Activated CD8-positive, alpha-beta memory T cell treated with anti-CD3 and anti-CD28 coated beads for 48 hours (primary cell): Measurements from ENCODE around the gene DSCAM.

ENCODE experiments used
- DNase-seq, 3 experiments: peaks; one replicate each; pipeline ENCODE4 v3.0.0-alpha.2; 2020; ENCODE audit warnings: low read depth in 2 of 3, low spot score in 2 of 3

DSCAM gene

GRCh38 chr21:40255518-40256444, 591.2 kb downstream of the DSCAM start:
- DNase-seq: no peak

- no peak for DNase-seq
These were observed 592.2 kb downstream of the DSCAM start for GRCh38 chr21:40254540-40255465.

- no peak for DNase-seq
These were observed 593.8 kb downstream of the DSCAM start for GRCh38 chr21:40253112-40253511.

- DNase-seq: no peak
These were observed 596.3 kb downstream of the DSCAM start for GRCh38 chr21:40250514-40251294.

- no peak for DNase-seq
These were observed 602.0 kb downstream of the DSCAM start for GRCh38 chr21:40244981-40245380.

- DNase-seq: no peak
These were observed 603.3 kb downstream of the DSCAM start for GRCh38 chr21:40243685-40244084.

GRCh38 chr21:40242586-40243265, 604.2 kb downstream of the DSCAM start:
- no peak for DNase-seq

GRCh38 chr21:40235528-40235927, 611.4 kb downstream of the DSCAM start:
- no peak for DNase-seq

- no peak for DNase-seq
These were observed 615.0 kb downstream of the DSCAM start for GRCh38 chr21:40231979-40232378.

GRCh38 chr21:40227096-40227495, 619.9 kb downstream of the DSCAM start:
- DNase-seq: no peak

GRCh38 chr21:40215941-40216340, 631.0 kb downstream of the DSCAM start:
- DNase-seq: no peak

- DNase-seq: no peak
These were observed 636.7 kb downstream of the DSCAM start for GRCh38 chr21:40210251-40210650.

- no peak for DNase-seq
These were observed 638.0 kb downstream of the DSCAM start for GRCh38 chr21:40208948-40209345.

- DNase-seq: no peak
These were observed 638.6 kb downstream of the DSCAM start for GRCh38 chr21:40208206-40208947.

GRCh38 chr21:40200946-40201345, 646.0 kb downstream of the DSCAM start:
- DNase-seq: no peak

GRCh38 chr21:40200126-40200525, 646.8 kb downstream of the DSCAM start:
- DNase-seq: no peak

- no peak for DNase-seq
These were observed 652.6 kb downstream of the DSCAM start for GRCh38 chr21:40194185-40194980.

GRCh38 chr21:40191616-40192015, 655.3 kb downstream of the DSCAM start:
- DNase-seq: no peak

GRCh38 chr21:40191196-40191595, 655.8 kb downstream of the DSCAM start:
- DNase-seq: no peak
